Activated T-helper 2 cell treated with anti-CD3 and anti-CD28 coated beads, Interferon-gamma antibody, Interleukin-2, Interleukin-4, amounts not matched to agents 10 μg/mL and 5 μg/mL and 100 μg/mL, durations not matched to agents 14 hours and 24 hours and 36 hours (primary cell): Measurements from ENCODE around the gene PRR5L. TPM values are rescaled to one million over a fixed set of nuclear protein-coding genes. Genes with fewer than 3 reads are reported as not detected.

Experiments
- DNase-seq: peaks from one replicate; pipeline ENCODE4 v3.0.0; 2021; ENCODE audit warnings: low spot score
- H3K27ac Mint-ChIP-seq: one replicate; pipeline ENCODE4 v1.8.0; 2021; ENCODE audit warnings: mixed read lengths
- H3K27me3 Mint-ChIP-seq: one replicate; pipeline ENCODE4 v1.8.0; 2021; ENCODE audit warnings: low read depth, mixed read lengths
- H3K36me3 Mint-ChIP-seq: one replicate; pipeline ENCODE4 v1.8.0; 2021; ENCODE audit warnings: low read depth, mixed read lengths
- H3K4me1 Mint-ChIP-seq: one replicate; pipeline ENCODE4 v1.8.0; 2021; ENCODE audit warnings: low read depth, mixed read lengths
- H3K4me3 Mint-ChIP-seq: one replicate; pipeline ENCODE4 v1.8.0; 2021; ENCODE audit warnings: low read depth, mild to moderate bottlenecking, moderate library complexity, mixed read lengths
- H3K9me3 Mint-ChIP-seq: one replicate; pipeline ENCODE4 v1.8.0; 2021; ENCODE audit warnings: mixed read lengths
- intact Hi-C: fragments of 100-400 bp; cut with micrococcal nuclease; formaldehyde crosslinking; loops from one replicate; pipeline ENCODE4 v1.15.1; 2023
- total RNA-seq: library from RNA; stranded (reverse); gene quantifications from 2 replicates; pipeline ENCODE4 v1.2.3, GENCODE V29; 2022

The PRR5L gene
- total RNA-seq, 1 donor from 2014 or later, result 23.4 TPM

- Mint-ChIP-seq H3K36me3 (peaks cover 24% of the 10 kb centered on the region), H3K4me3 (no peak overlapping the region), H3K27ac (no peak overlapping the region), H3K9me3 (no peaks in the 10 kb centered on the region), H3K27me3 (peaks cover 9% of the 10 kb centered on the region), H3K4me1 (peaks cover 7% of the 10 kb centered on the region)
- no peak for DNase-seq
- intact Hi-C loops, result no loop called here
These were observed 141.3 kb downstream of the PRR5L start for GRCh38 chr11:36437413-36437812.

- H3K36me3 Mint-ChIP-seq, result peaks cover 29% of the 10 kb centered on the region
- no peak for DNase-seq
These were observed 142.0 kb downstream of the PRR5L start for GRCh38 chr11:36438126-36438525.

DNA sequence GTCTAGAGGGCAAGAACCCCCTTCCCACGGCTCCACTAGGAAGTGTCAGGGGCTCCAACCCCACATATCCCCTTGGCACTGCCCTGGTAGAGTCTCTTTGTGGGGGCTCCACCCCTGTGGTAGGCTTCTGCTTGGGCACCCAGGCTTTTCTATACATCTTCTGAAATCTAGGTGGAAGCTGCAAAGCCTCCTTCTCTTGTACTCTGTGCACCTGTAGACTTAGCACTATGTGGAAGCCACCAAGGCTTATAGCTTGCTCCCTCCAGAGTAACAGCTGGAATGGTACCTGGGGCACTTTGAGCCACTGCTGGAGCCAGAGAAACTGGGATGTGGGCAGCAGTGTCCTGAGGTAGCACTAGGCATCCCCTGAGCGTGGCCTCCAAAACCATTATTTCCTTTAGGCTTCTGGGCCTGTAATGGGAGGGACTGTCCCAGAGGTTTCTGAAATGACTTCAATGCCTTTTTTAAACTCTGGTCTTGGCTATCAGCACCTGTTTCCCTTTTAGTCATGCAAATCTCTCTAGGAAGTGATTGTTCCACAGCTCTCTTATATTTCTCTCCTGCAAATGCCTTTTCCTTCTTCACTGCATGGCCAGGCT lies 145.6 kb downstream of the PRR5L start:
- no peak for DNase-seq

More at GRCh38 chr11:36438126-36438525, 142.0 kb downstream of the PRR5L start:
- H3K4me3 Mint-ChIP-seq, result no peak overlapping the region
- intact Hi-C loops, result no loop called here
- peaks cover 9% of the 10 kb centered on the region for H3K4me1 Mint-ChIP-seq
- no peak overlapping the region for H3K27ac Mint-ChIP-seq
- H3K9me3 Mint-ChIP-seq, result no peaks in the 10 kb centered on the region
- H3K27me3 Mint-ChIP-seq, result peaks cover 9% of the 10 kb centered on the region

GRCh38 chr11:36443661-36444060 lies 147.6 kb downstream of the PRR5L start:
- DNase-seq, result no peak
- H3K4me3 Mint-ChIP-seq, result no peak overlapping the region
- peaks cover 11% of the 10 kb centered on the region for H3K4me1 Mint-ChIP-seq
- intact Hi-C loops, result loop anchor here (2.0 kb wide), 1 partner anchor 91 kb away; no protein-coding TSS in a partner anchor
- peaks cover 23% of the 10 kb centered on the region for H3K27me3 Mint-ChIP-seq
- H3K36me3 Mint-ChIP-seq, result peaks cover 24% of the 10 kb centered on the region
- H3K27ac Mint-ChIP-seq, result no peak overlapping the region
- H3K9me3 Mint-ChIP-seq, result no peaks in the 10 kb centered on the region

More for the DNA sequence above, 145.6 kb downstream of the PRR5L start:
- intact Hi-C loops, result loop anchor here (1.0 to 2.0 kb wide), 3 partner anchors 9 to 89 kb away; no protein-coding TSS in a partner anchor
- Mint-ChIP-seq H3K4me3 (no peak overlapping the region), H3K9me3 (no peaks in the 10 kb centered on the region), H3K4me1 (peaks cover 11% of the 10 kb centered on the region), H3K27me3 (peaks cover 24% of the 10 kb centered on the region), H3K36me3 (peaks cover 18% of the 10 kb centered on the region), H3K27ac (no peak overlapping the region)

DNA sequence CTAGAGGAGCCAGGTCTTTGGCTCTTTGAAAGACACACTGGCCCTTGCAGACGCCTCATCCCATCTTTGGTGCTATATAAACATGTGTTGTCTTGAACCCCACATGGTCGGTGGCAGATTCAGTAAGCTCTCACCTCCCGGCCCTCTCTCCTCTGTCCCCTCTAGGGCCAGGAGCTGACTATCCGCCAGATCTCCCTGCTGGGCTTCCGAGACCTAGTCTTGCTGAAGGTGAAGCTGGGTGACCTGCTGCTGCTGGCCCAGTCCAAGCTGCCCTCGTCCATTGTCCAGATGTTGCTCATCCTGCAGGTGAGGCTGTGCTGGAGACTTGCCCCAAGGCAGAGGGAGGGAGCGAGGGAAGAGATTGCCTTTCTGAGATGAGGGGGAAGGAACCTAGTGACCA lies 150.0 kb downstream of the PRR5L start:
- peaks cover 26% of the 10 kb centered on the region for H3K4me1 Mint-ChIP-seq
- DNase-seq, result no peak
- peaks cover 31% of the 10 kb centered on the region for H3K36me3 Mint-ChIP-seq
- H3K27ac Mint-ChIP-seq, result no peak overlapping the region
- no peaks in the 10 kb centered on the region for H3K9me3 Mint-ChIP-seq
- H3K4me3 Mint-ChIP-seq, result no peak overlapping the region
- intact Hi-C loops, result no loop called here
- H3K27me3 Mint-ChIP-seq, result peaks cover 26% of the 10 kb centered on the region

DNA sequence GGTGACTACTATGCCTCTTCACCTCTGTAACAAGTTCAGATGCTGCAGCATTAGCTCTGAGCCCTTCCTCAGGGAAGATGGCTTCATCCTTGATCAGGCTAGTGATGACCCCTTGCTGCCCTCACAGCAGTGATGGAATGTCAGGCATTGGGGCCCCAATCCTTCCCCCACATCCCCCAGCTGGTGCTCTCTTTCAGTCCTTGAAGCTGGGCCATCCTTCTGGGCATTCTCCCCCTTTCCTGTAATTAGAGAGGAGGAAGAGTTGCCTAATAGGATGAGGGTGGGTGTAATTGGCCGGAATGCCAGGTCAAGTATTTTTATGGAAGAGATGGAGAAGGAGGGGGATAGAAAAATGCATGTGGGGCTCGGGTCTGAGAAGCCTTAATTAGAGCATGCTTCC lies 151.4 kb downstream of the PRR5L start:
- peaks cover 26% of the 10 kb centered on the region for H3K27me3 Mint-ChIP-seq
- DNase-seq, result no peak
- H3K4me1 Mint-ChIP-seq, result peaks cover 32% of the 10 kb centered on the region
- H3K36me3 Mint-ChIP-seq, result peaks cover 38% of the 10 kb centered on the region
- H3K4me3 Mint-ChIP-seq, result no peak overlapping the region
- intact Hi-C loops, result no loop called here
- no peak overlapping the region for H3K27ac Mint-ChIP-seq
- no peaks in the 10 kb centered on the region for H3K9me3 Mint-ChIP-seq

GRCh38 chr11:36447947-36448346 lies 151.9 kb downstream of the PRR5L start:
- no peak overlapping the region for H3K27ac Mint-ChIP-seq

GRCh38 chr11:36449561-36450096 lies 153.5 kb downstream of the PRR5L start:
- Mint-ChIP-seq H3K4me1 (peaks cover 46% of the 10 kb centered on the region), H3K36me3 (peaks cover 37% of the 10 kb centered on the region), H3K9me3 (no peaks in the 10 kb centered on the region), H3K27ac (no peak overlapping the region), H3K4me3 (no peak overlapping the region), H3K27me3 (peaks cover 19% of the 10 kb centered on the region)
- intact Hi-C loops, result no loop called here
- no peak for DNase-seq

More at GRCh38 chr11:36447947-36448346, 151.9 kb downstream of the PRR5L start:
- H3K36me3 Mint-ChIP-seq, result peaks cover 35% of the 10 kb centered on the region
- no peak for DNase-seq
- H3K4me3 Mint-ChIP-seq, result no peak overlapping the region
- peaks cover 34% of the 10 kb centered on the region for H3K4me1 Mint-ChIP-seq
- peaks cover 26% of the 10 kb centered on the region for H3K27me3 Mint-ChIP-seq
- H3K9me3 Mint-ChIP-seq, result no peaks in the 10 kb centered on the region
- intact Hi-C loops, result no loop called here

DNA sequence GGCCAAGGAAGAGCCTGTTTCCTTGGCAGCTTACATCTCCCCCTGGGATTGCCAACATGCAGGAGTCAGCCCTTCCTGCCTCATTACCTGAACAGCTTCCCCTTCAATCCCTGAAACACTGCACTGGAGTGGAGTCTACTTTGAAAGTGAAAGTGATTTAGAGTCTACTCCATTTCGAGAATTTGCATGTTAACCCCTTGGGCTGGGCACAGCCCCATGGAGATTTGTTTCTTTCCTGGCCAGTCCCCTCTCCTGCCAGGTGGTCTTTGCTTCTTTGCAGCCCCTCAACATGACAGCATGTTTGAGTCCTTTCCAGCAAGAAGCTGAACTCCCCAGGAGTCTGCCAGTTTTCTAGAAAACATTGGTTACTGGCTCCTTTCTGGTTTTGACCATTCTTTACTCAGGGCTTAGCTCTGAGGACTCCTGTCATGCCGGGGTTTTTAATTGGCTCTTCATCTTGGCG lies 154.1 kb downstream of the PRR5L start:
- H3K36me3 Mint-ChIP-seq, result peaks cover 37% of the 10 kb centered on the region
- H3K27ac Mint-ChIP-seq, result no peak overlapping the region
- H3K27me3 Mint-ChIP-seq, result peaks cover 19% of the 10 kb centered on the region
- H3K9me3 Mint-ChIP-seq, result no peaks in the 10 kb centered on the region
- no peak for DNase-seq
- H3K4me3 Mint-ChIP-seq, result no peak overlapping the region
- intact Hi-C loops, result no loop called here
- peaks cover 48% of the 10 kb centered on the region for H3K4me1 Mint-ChIP-seq

GRCh38 chr11:36451045-36451444 lies 155.0 kb downstream of the PRR5L start:
- Mint-ChIP-seq H3K4me3 (no peak overlapping the region), H3K27me3 (peaks cover 11% of the 10 kb centered on the region), H3K36me3 (peaks cover 37% of the 10 kb centered on the region), H3K27ac (no peak overlapping the region), H3K4me1 (peaks cover 51% of the 10 kb centered on the region), H3K9me3 (no peaks in the 10 kb centered on the region)
- DNase-seq, result no peak
- intact Hi-C loops, result no loop called here

DNA sequence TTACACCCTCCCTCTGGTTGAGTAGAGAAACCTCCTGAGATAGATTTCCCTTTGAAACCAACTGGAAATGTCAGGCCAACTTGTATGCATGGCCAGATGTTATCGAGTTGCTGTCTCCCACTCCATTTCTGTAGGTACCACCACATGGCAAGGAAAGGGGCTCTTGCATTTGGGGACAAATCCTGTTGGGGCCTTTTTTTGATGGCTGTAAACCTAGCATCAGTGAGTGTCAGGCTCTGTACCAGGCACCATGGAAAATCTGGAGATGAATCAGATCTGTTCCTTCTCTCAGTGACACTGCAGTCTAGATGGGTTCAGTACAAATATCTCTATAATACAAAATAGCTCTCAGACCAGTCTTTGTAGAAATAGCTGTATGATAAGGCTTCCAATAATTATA lies 155.6 kb downstream of the PRR5L start:
- no peak overlapping the region for H3K4me3 Mint-ChIP-seq
- peaks cover 37% of the 10 kb centered on the region for H3K36me3 Mint-ChIP-seq
- DNase-seq, result no peak
- peaks cover 9% of the 10 kb centered on the region for H3K27me3 Mint-ChIP-seq
- intact Hi-C loops, result loop anchor here (1.0 to 2.0 kb wide), 2 partner anchors 30 to 77 kb away; no protein-coding TSS in a partner anchor
- peaks cover 55% of the 10 kb centered on the region for H3K4me1 Mint-ChIP-seq
- H3K27ac Mint-ChIP-seq, result peak overlapping the region; percentile 57
- no peaks in the 10 kb centered on the region for H3K9me3 Mint-ChIP-seq

- Mint-ChIP-seq H3K27me3 (peaks cover 6% of the 10 kb centered on the region), H3K4me3 (peak overlapping the region; percentile 53), H3K27ac (peak overlapping the region; percentile 70), H3K4me1 (peaks cover 55% of the 10 kb centered on the region), H3K9me3 (no peaks in the 10 kb centered on the region), H3K36me3 (peaks cover 37% of the 10 kb centered on the region)
- no peak for DNase-seq
- intact Hi-C loops, result loop anchor here (1.0 to 2.0 kb wide), 2 partner anchors 31 to 78 kb away; no protein-coding TSS in a partner anchor
These were observed 156.3 kb downstream of the PRR5L start for GRCh38 chr11:36452236-36452940.

DNA sequence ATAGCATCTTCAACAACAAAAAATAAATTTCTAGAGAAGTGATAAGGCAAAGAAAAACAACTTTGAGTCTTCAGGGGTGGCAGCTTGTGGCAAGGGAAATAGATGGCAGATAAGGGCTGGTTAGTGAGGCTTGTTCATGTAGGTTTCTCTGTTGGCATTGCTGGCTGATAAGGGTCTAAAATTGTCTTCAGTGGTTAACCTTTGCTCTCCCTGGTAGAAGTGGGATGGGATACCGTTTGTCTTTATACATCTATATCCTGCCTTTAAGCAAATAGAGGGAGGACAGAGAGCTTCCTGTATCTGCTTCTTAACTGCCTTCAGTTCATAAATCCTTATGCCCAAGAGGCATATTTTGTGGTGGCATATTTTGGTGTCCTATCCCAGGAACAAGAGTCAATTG lies 156.9 kb downstream of the PRR5L start:
- no peaks in the 10 kb centered on the region for H3K9me3 Mint-ChIP-seq
- DNase-seq, result no peak
- no peak overlapping the region for H3K4me3 Mint-ChIP-seq
- H3K36me3 Mint-ChIP-seq, result peaks cover 38% of the 10 kb centered on the region
- peaks cover 55% of the 10 kb centered on the region for H3K4me1 Mint-ChIP-seq
- peak overlapping the region; percentile 70 for H3K27ac Mint-ChIP-seq
- intact Hi-C loops, result loop anchor here (1.0 to 2.0 kb wide), 5 partner anchors 11 to 99 kb away; no protein-coding TSS in a partner anchor
- peaks cover 6% of the 10 kb centered on the region for H3K27me3 Mint-ChIP-seq
